ENCODE data around the gene FOXK1.
"Not testable (repeated sequence)": the region's sequence is repeated elsewhere in the genome, so short reads cannot be mapped to it uniquely, and the experiment has no call there.

The FOXK1 gene

DNA sequence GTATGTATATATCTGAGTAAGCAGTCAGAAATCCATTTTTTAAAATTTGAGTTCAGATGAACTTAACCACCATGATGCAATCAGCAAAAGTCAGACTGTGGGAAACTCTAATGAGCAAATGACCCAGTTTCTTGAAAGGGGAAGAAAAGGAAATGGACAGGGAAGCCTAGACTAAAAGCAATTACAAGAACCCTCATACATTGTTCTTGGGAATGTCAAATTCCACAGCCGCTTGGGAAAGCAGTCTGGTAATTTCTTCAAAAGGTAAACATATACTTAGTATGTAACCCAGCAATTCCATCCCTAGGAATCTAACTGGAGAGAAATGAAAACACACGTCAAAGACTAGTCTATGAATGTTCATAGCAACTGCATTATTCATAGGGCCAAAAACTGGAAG, 16.4 kb upstream of the FOXK1 start:
- Histone ChIP-seq H3K27me3 (ENCODE audit: insufficient read depth, poor library complexity, severe bottlenecking) (no peaks in the 10 kb centered on the region), H3K4me1 (ENCODE audit: insufficient read depth, poor library complexity, severe bottlenecking) (peaks cover 11% of the 10 kb centered on the region), H3K9me3 (ENCODE audit: severe bottlenecking) (no peaks in the 10 kb centered on the region), H3K36me3 (ENCODE audit: low read depth) (no peaks in the 10 kb centered on the region), H3K27ac (ENCODE audit: poor library complexity, severe bottlenecking) (peak overlapping the region; percentile 54), H3K4me3 (ENCODE audit: severe bottlenecking) (no peak overlapping the region)
- TF ChIP-seq, protein P1, sequence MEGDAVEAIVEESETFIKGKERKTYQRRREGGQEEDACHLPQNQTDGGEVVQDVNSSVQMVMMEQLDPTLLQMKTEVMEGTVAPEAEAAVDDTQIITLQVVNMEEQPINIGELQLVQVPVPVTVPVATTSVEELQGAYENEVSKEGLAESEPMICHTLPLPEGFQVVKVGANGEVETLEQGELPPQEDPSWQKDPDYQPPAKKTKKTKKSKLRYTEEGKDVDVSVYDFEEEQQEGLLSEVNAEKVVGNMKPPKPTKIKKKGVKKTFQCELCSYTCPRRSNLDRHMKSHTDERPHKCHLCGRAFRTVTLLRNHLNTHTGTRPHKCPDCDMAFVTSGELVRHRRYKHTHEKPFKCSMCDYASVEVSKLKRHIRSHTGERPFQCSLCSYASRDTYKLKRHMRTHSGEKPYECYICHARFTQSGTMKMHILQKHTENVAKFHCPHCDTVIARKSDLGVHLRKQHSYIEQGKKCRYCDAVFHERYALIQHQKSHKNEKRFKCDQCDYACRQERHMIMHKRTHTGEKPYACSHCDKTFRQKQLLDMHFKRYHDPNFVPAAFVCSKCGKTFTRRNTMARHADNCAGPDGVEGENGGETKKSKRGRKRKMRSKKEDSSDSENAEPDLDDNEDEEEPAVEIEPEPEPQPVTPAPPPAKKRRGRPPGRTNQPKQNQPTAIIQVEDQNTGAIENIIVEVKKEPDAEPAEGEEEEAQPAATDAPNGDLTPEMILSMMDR (IDR thresholded peaks at IDR 0.05; ENCODE audit: poor library complexity, severe bottlenecking), result no peak
- no peak for DNase-seq (ENCODE audit: low spot score)
- peak; percentile 84 for ATAC-seq (ENCODE audit: low read depth)

DNA sequence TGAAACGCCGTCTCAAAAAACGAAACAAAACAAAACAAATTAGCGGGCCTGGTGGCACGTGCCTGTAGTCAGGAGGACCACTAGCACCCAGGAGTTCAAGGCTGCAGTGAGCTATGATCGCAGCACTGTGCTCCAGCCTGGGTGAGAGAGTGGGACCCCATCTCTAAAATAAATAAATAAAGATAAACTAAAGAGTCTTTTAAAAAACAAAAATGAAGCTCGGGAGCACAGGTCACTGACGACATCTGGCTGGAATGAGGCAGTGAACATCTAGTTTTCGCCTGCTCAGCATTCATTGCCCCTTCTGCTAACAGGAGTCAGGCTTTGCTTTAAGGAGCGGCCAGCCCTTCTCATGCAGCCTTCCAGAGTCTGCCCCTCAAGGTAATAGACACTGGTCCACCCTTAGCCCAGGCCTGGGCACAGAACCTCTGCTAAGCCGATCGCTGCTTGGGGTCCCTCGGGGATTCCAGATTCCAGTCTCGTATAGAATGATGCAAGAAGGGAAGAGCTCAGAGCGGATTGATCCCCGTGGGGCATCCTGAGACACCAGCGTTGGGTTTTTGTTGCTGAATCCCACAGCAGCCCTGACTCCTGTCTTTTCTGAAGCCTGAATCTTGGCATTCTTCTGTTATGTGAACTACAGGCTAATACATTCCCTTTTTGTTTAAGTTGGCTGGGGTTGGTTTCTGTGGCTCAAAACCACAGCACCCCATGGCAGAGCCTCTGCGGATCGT, 14.2 kb upstream of the FOXK1 start:
- Histone ChIP-seq H3K4me3 (ENCODE audit: severe bottlenecking) (no peak overlapping the region), H3K36me3 (ENCODE audit: low read depth) (no peaks in the 10 kb centered on the region), H3K9me3 (ENCODE audit: severe bottlenecking) (peaks cover 3% of the 10 kb centered on the region), H3K27me3 (ENCODE audit: insufficient read depth, poor library complexity, severe bottlenecking) (no peaks in the 10 kb centered on the region), H3K4me1 (ENCODE audit: insufficient read depth, poor library complexity, severe bottlenecking) (peaks cover 11% of the 10 kb centered on the region), H3K27ac (ENCODE audit: poor library complexity, severe bottlenecking) (no peak overlapping the region)
- ATAC-seq (ENCODE audit: low read depth), result no peak
- TF ChIP-seq, protein P1 (IDR thresholded peaks at IDR 0.05; ENCODE audit: poor library complexity, severe bottlenecking), result no peak
- DNase-seq (ENCODE audit: low spot score), result no peak

DNA sequence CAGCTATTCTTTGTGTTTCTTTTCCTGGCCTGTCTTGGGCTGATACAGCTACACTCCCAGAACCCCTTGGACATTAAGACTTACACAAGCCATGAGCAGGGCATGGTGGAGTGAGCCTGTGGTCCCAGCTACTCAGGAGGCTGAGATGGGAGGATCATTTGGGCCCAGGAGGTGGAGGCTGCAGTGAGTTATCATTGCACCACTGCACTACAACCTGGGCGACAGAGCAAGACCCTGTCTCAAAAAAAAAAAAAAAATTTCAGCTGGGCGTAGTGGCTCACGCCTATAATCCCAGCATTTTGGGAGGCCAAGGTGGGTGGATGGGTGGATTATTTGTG, 13.6 kb upstream of the FOXK1 start:
- no peaks in the 10 kb centered on the region for H3K27me3 ChIP-seq (ENCODE audit: insufficient read depth, poor library complexity, severe bottlenecking)
- no peak overlapping the region for H3K4me3 ChIP-seq (ENCODE audit: severe bottlenecking)
- no peak overlapping the region for H3K27ac ChIP-seq (ENCODE audit: poor library complexity, severe bottlenecking)
- ATAC-seq (ENCODE audit: low read depth) (no peak), DNase-seq (ENCODE audit: low spot score) (no peak)
- no peaks in the 10 kb centered on the region for H3K36me3 ChIP-seq (ENCODE audit: low read depth)
- H3K4me1 ChIP-seq (ENCODE audit: insufficient read depth, poor library complexity, severe bottlenecking), result peaks cover 11% of the 10 kb centered on the region
- TF ChIP-seq, protein P1 (IDR thresholded peaks at IDR 0.05; ENCODE audit: poor library complexity, severe bottlenecking), result no peak
- peaks cover 3% of the 10 kb centered on the region for H3K9me3 ChIP-seq (ENCODE audit: severe bottlenecking)

DNA sequence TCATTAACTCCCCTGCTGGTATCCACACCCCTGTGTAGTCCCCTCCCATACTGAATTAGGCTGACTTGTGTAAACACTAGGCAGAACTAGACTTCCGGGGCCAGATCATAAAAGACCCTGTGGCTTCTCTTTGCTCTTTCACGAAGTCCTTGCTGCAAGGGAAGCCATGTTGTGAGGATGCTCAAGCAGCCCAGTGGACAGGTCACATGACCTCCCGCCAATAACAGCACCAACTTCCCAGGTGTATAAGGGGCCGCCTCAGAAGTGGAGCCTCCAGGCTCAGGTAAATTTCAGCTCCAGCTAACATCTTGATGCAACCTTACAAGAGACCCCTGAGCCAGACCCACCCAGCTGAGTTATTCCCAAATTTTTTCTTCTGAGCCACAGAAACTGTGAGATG, 11.3 kb upstream of the FOXK1 start:
- Histone ChIP-seq H3K36me3 (ENCODE audit: low read depth) (no peaks in the 10 kb centered on the region), H3K27me3 (ENCODE audit: insufficient read depth, poor library complexity, severe bottlenecking) (no peaks in the 10 kb centered on the region), H3K4me1 (ENCODE audit: insufficient read depth, poor library complexity, severe bottlenecking) (peaks cover 5% of the 10 kb centered on the region), H3K9me3 (ENCODE audit: severe bottlenecking) (peaks cover 3% of the 10 kb centered on the region), H3K27ac (ENCODE audit: poor library complexity, severe bottlenecking) (no peak overlapping the region), H3K4me3 (ENCODE audit: severe bottlenecking) (no peak overlapping the region)
- ATAC-seq (ENCODE audit: low read depth), result no peak
- TF ChIP-seq, protein P1 (IDR thresholded peaks at IDR 0.05; ENCODE audit: poor library complexity, severe bottlenecking), result no peak
- DNase-seq (ENCODE audit: low spot score), result no peak

DNA sequence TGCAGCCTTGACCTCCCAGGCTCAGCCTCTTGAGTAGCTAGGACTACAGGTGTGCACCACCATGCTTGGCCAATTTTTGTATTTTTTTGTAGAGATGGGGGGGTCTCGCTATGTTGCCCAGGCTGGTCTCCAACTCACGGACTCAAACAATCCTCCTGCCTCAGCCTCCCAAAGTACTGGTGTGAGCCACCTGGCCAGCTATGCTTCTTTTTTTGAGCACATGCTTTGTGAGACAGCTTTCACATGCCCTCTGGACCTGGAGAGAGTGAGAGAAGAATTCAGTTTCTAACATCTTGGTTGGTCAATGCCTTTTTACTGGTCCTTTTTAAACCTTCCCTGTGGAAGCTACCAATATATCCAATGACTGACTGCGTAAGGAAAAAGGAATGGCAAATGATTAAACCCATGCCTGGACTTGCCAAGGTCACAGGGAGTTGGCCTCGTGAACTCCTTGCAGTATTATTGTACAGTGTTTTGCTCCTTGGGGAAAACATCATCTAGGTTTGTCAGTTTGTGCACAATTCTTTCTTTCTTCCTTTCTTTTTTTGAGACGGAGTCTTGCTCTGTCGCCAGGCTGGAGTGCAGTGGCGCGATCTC, 6.2 kb upstream of the FOXK1 start:
- no peaks in the 10 kb centered on the region for H3K27me3 ChIP-seq (ENCODE audit: insufficient read depth, poor library complexity, severe bottlenecking)
- no peak overlapping the region for H3K27ac ChIP-seq (ENCODE audit: poor library complexity, severe bottlenecking)
- DNase-seq (ENCODE audit: low spot score), result no peak
- 0 out of 3 replicates have a peak, but pooled peaks have one; percentile 50 for ATAC-seq (ENCODE audit: low read depth)
- TF ChIP-seq, protein P1 (IDR thresholded peaks at IDR 0.05; ENCODE audit: poor library complexity, severe bottlenecking), result no peak
- no peaks in the 10 kb centered on the region for H3K4me1 ChIP-seq (ENCODE audit: insufficient read depth, poor library complexity, severe bottlenecking)
- H3K4me3 ChIP-seq (ENCODE audit: severe bottlenecking), result no peak overlapping the region
- H3K36me3 ChIP-seq (ENCODE audit: low read depth), result no peaks in the 10 kb centered on the region
- peaks cover 2% of the 10 kb centered on the region for H3K9me3 ChIP-seq (ENCODE audit: severe bottlenecking)

DNA sequence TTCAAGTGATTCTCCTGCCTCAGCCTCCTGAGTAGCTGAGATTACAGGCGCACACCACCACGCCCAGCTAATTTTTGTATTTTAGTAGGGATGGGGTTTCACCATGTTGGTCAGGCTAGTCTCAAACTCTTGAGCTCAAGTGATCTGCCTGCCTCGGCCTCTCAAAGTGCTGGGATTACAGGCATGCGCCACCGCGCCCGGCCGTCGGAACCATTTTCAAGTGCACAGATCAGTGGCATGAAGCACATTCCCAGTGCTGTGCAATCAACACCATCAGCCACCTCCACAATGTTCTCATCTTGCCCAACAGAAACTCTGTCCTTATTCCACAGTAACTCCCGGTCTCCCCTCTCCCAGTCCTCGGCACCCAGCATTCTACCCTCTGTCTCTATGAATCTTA, 4.6 kb upstream of the FOXK1 start:
- not testable (repeated sequence) for H3K27me3 ChIP-seq (ENCODE audit: insufficient read depth, poor library complexity, severe bottlenecking); H3K36me3 ChIP-seq (ENCODE audit: low read depth); ATAC-seq (ENCODE audit: low read depth); H3K27ac ChIP-seq (ENCODE audit: poor library complexity, severe bottlenecking); H3K4me3 ChIP-seq (ENCODE audit: severe bottlenecking); H3K4me1 ChIP-seq (ENCODE audit: insufficient read depth, poor library complexity, severe bottlenecking); DNase-seq (ENCODE audit: low spot score); H3K9me3 ChIP-seq (ENCODE audit: severe bottlenecking)
